NOMO-1 treated with dmso at 0.1 percent for 144 hours (cell line): ENCODE measurements around the gene SLC7A10.

Experiments used
- DNase-seq: peaks from one replicate; lab custom pipeline; 2025; ENCODE audit not compliant: unreplicated experiment; lab: John Stamatoyannopoulos, UW

The SLC7A10 gene

GRCh38 chr19:33225458-33225926, at the start of gene SLC7A10:
Gene SLC7A10, minus strand, starts transcription at chr19:33225850. Its CDS starts 147 bp downstream, at chr19:33225703.
- no peak for DNase-seq

DNA sequence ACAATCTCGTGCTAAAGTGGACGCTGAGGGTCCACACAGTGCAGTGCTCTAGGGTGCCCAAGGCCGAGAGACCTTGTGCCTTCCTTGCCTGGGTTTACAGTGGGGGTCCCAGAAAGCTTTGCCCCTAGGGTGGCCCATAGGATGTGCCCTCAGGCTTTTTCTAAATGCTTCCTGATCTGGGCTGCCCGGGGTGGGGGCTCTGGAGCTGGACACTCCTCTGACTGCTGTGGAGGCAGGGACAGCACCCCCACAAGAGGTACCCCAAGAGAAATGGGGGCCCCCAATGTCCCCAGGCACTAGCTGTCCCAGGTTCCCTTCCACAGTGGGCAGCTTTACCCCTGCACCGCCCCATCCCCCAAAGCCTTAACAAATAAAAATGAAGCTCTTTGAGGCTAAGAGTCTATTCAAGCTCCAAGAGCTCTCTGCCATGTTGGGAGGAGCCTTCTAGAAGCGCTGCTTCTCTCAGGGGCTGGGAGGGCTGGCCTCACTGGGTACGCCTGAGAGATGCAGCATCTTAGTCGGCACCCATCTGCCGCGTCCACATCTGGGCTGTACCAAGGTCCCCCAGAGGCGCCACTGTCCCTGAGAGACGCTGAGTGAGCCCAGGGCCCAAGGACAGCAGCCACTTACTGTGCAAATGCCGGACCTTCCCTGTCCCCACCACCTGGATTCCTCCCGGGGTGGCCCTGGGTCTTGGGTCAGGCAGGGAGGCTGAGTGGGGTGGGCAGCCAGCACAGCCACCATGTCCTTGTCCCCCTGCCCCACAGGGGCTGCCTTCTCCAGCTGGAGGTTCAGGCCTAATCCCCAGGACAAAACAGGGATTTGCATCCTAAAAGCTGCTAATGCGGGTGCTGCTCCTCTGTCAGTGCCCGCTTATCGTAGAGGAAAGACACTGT, 49.3 kb upstream of the SLC7A10 start:
- DNase-seq = no peak

- DNase-seq = peak; percentile 23
These were observed 48.4 kb upstream of the SLC7A10 start for GRCh38 chr19:33273881-33274662.

DNA sequence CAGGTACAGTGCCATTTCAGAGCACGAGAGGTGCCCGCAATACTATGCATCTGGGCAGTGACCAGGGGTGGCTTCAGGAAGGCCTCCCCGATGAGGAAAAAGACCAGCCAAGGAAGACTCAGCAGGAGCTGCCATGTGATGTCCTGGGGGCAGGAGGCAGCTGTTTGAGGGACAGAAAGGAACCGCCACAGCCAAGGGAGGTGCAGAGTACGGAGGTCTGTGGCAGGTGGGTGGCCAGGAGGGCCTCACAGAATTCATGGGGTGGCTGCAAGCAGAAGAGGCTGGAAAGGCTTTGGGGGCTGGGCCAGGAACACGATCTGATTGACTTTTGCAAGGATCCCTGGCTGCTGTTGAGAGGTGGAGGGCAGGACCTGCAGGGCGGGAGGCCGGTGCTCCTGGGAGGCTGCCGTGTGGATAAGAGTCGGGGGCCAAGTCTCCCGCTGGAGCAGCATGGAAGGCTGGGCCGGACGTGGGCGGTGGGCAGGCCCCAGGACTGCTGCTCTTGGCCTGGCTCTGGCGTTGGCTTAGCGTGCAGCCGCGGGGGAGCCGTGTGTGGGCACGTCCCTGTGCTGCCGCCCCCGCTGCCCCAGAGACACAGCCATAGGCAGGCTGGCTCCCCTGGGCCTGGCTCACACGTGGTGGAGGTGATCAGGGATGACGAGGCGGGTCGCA, 47.6 kb upstream of the SLC7A10 start:
- no peak for DNase-seq

DNA sequence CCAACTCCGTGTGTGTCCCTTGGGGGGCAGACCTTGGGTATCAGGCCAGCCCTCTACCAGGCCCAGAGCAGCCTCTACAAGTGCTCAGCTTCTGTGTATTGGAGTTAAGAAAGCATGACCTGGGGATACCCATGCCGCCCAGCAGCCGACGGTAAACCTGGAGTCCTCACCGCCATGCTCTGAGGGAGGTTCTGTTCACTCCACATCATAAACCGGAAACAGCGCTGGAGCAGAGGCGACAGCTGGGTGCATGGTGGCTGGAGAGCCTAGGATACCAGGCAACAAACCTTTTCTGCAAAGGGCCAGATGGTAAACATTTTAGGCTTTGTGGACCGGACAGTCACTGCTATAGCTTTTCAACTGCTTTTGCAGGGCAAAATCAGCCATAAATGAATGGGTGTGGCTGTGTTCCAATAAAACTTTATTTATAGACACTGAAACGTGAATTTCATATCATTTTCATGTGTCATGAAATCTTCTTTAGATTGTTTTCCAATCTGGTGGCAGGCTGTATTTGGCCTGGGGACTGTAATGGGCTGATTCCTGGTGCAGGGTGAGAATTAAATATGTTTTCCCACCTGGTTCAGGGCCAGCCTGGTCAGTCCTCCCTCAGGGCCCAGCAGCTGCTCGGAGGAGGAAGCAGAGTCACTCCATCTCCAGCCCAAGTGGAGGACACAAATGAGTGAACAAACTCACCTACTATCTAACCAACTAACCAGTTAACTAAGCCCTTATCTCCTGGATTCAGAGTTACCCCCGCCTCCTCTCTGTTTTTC, 45.8 kb upstream of the SLC7A10 start:
- DNase-seq = no peak

GRCh38 chr19:33270769-33271168, 45.1 kb upstream of the SLC7A10 start:
- DNase-seq = no peak

GRCh38 chr19:33269016-33269415, 43.4 kb upstream of the SLC7A10 start:
- no peak for DNase-seq

GRCh38 chr19:33268162-33268991, 42.7 kb upstream of the SLC7A10 start:
- no peak for DNase-seq

DNA sequence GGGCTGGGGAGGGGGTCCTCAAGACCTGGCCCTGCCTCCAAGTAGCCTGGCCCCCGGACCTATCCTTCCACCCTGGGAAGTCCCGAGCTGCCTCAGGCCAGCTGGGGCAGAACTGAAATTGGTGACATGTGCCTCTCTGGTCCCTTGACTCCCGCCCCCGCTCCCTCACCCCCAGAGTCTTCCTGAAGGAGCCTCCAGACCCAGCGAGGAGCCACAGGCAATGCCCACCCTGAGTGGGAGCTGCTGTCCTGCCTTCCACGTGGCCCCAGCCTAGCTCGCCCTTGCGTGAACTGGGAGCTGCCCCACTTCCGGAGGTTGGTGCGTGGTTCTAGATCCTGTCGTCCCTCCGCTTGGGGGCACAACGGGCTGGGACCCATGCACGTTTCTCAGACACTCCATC, 42.1 kb upstream of the SLC7A10 start:
- no peak for DNase-seq

GRCh38 chr19:33266974-33267484, 41.4 kb upstream of the SLC7A10 start:
- DNase-seq = peak; percentile 14

- no peak for DNase-seq
These were observed 39.3 kb upstream of the SLC7A10 start for GRCh38 chr19:33264881-33265445.

DNA sequence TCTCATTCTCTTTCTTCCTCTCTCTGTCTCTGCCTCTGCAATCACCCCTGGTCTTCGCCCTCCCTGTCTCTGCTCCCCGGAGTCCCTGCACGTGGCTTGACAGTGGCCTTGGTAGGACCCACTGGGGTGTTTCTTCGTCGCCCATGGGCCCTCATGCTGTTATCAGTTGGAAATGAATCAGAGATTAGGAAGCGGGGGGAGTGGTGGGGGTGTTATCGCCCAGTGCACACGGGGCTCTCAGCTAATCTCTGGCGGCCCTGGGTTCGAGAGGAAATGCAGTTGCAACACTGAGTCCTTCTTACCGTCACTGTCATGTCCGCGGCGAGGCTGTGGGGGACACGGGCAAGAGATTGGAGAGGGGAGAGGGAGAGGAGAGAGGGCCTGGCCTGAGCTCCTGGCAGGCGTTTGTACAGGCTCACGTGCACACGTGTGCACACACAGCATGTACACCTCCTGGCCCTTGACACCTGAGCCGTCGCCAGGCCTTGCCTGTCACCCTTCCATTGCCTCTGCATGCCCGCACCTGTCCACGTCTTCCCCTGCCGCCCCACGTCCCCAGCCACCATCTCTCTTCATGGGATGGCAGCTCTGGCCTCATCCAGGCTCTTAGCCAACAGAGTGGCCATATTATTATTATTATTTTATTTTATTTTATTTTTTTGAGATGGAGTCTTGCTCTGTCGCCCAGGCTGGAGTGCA, 37.8 kb upstream of the SLC7A10 start:
- DNase-seq = no peak

- DNase-seq = no peak
These were observed 36.0 kb upstream of the SLC7A10 start for GRCh38 chr19:33261511-33262189.

DNA sequence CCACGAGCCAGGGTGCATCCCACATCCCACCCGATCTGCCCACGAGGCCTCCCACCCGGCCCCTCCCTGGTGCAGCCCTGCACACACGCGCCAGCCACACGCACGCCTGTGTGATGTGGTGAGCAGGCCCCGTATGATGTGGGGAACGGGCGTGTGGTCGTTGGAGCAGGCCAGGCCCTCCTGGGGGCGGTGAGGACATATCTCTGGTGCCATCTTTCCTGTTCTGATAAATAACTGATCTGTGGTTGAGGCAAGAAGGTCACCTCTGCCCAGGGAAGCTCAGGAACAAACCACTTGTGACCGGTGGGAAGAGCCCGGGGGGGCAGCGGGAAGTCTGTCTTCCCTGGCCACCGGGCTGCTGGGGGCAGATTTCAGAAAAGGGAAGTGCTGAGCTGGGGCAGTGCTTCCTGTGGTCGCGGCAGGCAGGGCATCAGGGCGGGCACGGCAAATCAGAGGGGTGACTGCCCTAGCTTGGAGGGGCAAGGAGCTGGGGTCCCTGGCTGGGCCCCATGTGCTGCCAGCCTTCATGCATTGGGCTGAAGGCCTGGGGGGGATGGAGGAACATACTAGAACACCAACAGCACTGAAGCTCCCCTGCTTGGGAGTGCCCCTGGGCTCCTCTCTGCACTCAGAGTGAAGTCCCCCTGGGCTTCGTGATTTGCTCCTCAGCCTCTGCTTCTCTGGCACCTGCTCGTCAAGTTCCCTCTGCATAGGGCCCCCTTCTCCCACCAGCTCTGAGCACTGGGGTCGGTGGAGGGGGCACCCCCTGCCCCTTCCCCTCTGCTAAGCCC, 35.2 kb upstream of the SLC7A10 start:
- peak; percentile 72 for DNase-seq

DNA sequence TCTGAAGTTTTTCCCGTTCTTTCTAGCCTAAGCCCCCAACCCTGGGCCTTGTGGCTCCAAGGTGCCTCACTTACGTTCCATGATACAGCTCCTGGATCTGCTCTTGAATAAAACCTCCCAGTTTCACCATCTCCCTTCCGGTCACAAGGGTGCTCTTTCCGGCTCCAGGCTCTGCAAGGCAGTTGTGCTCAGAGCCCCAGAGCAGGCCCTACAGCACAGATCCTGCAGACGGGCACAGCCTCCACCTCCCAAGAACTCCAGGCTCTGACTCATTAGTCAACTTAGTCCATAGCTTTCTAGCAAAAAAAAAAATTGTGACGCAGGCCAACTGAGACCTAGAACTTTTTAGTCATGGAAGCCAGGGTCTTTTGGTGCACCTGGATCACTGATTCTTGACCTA, 33.9 kb upstream of the SLC7A10 start:
- peak; percentile 69 for DNase-seq

- DNase-seq = no peak
These were observed 32.2 kb upstream of the SLC7A10 start for GRCh38 chr19:33257828-33258227.

- DNase-seq = no peak
These were observed 30.6 kb upstream of the SLC7A10 start for GRCh38 chr19:33256261-33256660.
